ENCODE measurements around the gene SNAP47.

Gene SNAP47

DNA sequence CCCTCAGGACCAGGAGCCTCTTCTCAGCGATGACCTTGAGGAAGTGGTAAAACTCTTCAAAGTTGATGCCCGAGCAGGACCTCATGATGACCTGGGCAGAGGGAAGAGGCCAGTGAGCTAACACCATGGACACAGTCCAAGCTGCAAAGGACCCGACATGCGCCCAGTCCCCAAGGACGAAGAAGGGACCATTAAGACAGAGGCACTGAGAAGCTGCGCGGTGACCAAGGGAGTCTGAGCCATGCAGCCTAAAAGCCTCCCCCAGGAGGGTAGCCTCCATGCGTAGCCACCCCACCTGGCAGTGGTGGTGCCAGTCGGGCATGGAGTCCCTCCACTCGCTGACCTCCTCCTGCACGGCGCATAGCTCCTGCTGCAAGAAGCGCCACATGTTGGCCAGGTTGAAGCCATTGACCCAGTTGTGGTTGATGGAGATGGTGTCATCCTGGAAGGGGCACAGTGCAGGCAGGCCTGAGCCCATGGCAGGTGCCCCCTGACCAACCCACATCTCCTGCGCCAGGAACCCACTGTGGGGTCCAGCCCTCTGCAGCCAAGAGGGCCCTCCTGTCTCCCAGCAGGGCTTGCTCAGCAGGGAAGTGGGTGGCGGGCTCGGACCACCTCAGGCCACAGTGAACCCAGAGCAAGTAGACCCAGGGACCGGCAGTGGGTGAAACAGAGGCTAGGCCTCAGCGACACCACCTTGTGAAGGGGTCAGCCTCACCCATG lies 2.5 kb upstream of the SNAP47 start:
- no peak for DNase-seq (ENCODE audit: low read depth in 2 of 2)

DNA sequence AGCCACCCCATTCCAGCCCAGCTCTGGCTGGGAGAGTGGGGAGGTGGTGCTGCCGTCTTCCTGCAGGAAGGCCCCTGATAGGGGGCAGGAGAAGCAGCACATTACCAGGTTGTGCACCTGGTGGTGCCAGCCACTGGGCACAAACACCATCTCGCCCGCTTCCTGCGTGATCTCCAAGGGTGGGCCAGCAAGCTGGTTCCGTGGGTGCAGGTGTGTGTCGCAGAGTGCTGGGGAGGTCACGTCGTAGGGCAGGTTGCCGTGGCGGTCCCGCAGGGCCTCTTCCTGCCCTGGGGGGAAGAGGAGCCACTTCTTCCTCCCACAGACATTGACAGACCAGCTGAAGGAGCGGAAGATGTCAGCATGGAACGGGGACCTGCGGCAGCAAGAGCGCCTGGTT lies 1.9 kb upstream of the SNAP47 start:
- DNase-seq (ENCODE audit: low read depth in 2 of 2), result no peak

DNA sequence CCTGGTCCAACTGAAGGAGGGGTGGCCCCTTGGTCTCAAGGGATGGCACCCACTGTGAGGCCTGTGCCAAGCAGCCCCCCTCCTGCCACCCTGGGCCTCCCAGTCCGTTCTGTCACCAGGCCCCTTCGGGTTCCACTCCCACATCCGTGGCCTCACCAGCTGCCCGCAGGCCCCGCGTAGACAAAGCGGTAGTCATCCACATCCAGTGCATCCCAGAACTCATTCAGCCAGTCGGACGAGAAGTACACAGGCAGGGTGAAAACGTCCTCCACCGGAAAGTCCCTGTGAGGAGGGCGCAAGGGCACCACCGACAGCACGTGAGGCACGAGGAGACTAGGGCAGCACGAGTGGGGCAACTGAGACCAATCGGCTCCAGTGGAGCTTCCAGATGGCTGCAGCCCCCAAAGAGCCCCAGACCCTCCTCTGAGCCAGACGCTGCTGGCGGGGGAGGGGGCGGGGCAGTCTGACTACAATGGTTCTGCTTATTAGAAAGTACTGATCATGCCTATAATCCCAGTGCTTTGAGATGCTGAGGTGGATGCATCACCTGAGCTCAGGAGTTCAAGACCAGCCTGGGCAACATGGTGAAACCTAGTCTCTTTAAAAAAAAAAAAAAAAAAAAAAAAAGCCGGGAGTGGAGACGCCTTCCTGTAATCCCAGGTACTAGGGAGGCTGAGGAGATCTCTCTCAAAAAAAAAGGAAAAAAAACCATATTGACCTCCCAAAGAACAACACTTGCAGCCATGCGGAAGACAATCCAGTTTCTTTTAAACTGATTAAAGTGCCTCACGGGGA lies 1.3 kb upstream of the SNAP47 start:
- DNase-seq (ENCODE audit: low read depth in 2 of 2), result no peak

DNA sequence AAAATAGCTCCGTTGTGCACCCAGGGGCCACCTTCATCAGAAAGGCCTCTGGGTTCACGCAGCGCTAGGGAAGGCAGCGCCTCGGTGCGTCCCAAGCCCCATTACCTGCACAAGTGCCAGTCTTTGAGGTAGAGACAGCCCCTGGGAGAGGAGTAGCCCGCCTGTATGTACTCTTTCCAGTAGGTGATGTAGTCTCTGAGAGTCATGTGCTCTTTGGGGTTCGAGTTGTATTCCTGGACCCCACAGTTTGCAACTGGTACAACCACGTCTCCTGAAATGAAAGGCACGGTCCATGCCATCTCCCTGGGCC lies 734 bp upstream of the SNAP47 start:
- DNase-seq (ENCODE audit: low read depth in 2 of 2), result no peak

DNA sequence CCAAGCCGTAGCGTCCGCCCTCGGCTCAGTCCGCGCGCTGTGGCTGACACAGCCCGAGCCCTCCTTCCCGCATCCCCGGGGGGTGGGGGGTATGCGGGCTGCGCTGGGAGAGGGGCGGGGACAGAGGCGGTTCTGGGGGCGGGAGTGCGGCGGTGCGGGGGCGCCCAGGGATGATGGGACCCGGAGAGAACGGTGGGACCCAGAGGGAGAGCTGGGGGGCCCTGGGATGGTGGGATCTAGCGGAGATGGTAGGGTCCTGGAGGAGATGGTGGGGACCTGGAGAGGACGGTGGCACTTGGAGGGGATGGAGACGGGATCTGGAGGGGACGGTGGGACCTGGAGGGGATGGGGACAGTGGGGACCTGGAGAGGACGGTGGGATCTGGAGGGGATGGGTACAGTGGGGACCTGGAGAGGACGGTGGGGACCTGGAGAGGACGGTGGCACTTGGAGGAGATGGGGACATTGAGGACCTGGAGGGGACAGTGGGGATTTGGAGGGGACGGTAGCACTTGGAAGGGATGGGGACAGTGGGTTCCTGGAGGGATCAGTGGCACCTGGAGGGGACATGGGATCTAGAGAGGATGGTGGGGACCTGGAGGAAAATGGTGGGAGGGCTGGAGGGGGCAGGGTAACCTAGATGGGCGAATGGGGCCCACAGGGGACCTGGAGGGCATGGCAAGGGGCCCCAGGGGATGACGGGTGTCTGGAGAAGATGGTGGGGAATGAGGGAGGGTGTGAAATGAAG lies 477 bp downstream of the SNAP47 start:
- no peak for DNase-seq (ENCODE audit: low read depth in 2 of 2)

DNA sequence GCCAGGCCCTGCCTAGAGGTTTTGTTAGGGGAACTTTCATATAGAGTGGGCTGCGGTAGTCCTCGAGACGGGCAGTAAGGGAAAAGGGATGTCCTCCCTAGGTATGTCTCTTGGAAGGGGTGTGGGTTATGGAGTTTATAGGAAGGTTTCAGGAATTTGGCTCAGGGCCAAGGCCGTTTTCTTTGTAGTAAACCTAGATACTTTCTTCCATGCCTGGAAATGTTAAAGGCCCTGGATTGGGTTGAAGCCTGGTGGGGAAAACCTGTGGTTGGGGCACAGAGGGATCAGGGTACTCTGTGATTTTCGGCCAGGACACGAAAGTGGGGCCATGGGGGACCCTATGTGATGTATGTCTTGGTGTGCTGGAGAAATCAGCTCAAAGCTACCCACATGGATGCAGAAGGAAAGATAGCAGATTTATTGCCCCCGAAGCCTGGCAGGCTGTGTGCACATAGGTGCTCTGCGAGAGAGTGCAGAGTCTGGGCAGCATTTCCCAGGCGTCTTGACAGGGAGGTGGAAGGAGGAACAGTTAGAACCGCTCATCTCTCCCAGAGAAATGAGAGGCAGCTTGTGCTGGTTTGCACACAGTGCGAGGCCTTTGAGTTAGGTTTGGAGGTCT lies 1.7 kb downstream of the SNAP47 start:
- no peak for DNase-seq (ENCODE audit: low read depth in 2 of 2)

DNA sequence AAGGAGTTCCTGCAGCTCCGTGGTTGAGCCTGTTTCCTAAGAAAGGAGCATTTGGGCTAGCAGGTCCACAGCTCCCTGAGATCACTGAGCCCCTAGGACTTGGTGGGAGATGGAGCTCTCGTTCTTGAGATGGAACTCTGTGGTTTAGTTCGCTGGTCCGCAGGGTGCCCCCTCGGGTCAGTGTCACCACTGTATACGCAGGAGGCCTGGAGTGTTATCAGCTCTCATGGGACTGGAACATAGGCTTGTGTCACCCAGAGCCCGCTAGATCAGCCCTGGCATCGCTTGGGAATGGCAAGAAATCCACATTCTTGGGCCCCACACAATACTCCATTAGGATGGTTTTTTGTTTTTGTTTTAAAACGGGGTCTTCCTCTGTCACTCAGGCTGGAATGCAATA lies 3.6 kb downstream of the SNAP47 start:
- no peak for DNase-seq (ENCODE audit: low read depth in 2 of 2)

DNA sequence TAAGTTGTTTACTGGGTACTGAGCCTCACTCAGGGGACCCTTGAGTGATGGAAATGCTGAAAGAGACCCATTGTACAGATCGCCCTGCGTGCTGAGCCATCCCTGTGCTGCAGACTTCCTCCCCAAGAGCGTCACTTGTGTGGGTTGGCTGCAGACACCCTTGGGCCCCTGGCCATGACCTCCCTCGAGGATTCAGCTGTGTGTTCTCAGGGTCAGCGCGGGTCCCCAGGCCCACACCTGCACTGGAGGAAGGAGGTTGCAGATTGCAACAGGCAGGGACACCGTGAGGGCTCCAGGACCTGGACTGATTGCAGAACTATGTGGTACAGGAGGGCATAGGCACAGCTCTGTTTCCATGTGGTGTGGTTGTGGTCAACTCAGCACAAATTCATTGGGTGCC lies 4.4 kb downstream of the SNAP47 start:
- DNase-seq (ENCODE audit: low read depth in 2 of 2), result no peak

DNA sequence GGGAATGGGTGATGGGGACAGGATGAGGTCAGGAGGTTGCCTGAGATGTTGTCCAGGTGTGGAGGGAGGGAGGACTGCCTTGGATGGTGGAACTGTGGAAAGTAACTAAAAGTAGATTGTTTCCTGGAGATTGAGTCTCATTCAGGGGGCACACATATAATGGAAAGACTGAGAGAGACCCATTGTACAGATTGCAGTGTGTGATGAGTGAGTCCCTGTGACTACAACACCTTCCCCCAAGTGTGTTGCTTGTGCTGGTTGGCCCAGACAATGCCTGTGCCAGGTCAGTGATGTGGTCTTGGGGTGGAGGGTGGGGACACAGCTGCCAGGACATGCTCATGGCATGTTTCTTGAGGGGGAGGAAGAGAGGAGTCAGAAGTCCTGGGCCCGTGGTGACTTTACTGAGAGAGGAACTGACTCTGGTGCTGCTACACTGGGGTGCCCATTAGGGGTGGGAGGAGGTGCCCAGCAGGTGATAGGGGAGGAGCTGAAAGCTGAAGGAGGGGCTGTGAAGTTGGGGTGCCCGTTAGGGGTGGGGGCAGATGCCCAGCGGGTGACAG lies 5.2 kb downstream of the SNAP47 start:
- no peak for DNase-seq (ENCODE audit: low read depth in 2 of 2)

DNA sequence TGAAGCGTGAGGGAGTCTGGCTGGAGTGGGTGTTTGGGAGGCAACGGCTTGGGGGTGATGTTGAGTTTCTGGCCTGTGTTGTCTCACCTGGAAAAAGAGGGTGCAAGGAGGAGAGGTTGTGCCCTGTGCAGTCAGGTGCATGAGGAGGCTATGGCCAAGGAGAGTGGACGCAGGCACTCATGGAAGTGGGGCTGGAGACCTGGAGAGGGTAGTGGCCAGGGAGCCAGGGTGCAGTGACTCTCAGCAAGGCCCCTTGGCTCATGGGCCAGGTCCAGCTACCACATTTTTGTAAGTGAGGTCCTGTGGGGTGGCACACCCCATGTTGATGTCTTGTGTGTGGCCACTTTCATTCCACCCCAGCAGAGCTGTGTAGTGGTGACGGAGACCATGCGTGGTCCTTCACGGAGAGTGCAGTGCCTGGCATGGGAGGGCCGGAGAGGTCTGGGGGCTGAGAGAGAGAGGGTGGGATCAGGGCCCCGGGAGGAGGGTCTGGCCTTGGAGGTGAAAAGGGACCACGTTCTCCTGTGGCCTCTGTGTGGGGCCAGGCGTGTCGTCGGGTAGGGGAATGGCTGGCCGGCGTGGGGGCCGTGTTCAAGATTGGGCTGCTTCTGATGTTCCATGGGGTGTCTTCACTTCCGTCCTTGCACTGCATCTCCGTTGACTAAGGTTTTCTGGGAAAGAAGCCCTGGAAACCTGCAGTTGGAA lies 6.1 kb downstream of the SNAP47 start:
- no peak for DNase-seq (ENCODE audit: low read depth in 2 of 2)

DNA sequence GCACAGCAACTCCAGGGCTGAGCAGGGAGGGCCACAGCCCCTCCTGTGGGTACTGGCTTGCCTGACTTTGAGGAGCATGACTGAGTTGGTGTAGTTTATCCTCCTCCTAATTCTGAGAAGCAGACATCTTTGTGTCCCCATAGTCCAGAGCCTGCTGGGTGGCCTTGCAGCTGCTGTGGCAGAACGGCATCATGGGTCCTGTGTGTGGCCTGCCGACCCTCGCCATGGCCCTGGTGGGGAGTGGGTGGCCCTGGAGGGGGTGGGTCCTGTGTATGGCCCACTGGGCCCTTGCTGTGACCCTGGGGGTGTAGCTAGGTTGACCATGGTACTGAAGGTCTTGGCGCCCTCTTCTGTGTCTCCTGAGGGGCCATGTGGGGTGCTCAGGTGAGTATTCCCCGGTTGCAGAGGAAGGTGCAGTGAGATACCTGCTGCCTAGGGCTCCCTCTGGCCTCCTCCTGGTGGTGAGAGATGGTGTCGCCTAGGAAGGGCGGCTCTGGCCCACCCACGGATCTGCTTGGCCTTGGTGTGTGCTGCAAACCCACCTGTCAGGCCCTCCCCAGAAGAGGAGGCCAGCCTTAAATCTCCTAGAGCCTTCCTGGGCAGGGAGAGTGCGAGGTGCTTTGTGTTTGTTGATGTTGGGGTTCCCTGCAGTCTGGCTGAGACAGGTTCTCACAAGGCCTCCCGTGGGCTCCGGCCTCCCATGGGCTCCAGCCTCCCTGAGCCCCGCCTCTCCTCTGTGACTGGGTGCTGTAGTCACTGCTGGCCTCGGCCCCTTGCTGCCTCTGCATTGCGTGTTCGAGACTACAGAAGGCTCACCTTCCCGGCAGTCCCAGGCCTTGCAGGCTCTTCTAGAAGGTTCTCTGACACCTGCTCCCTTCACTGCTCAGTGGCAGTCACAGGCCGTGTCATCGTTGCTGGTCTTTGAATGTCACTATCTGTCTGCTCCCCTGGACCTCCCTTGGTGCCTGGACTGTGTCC lies 7.8 kb downstream of the SNAP47 start:
- no peak for DNase-seq (ENCODE audit: low read depth in 2 of 2)

DNA sequence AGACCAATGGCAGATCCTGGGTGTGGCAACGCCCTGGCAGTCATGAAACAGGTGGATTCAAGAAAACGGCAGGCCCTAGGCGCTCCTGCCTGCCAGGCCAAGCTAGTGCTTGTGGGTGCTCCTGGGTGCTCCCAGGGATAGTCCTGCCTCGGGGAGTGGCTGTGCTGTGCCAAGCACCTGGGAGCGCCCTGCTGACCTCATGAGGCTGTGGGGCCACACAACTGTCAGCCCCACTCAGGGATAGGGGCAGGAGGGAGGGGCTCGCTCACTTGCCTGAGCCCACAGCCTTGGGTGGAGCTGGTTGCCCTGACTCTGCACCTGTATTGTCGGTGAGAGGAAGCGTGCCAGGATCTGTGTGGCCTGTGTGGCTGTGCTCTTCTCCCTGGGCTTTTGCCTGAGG lies 9.4 kb downstream of the SNAP47 start:
- no peak for DNase-seq (ENCODE audit: low read depth in 2 of 2)

DNA sequence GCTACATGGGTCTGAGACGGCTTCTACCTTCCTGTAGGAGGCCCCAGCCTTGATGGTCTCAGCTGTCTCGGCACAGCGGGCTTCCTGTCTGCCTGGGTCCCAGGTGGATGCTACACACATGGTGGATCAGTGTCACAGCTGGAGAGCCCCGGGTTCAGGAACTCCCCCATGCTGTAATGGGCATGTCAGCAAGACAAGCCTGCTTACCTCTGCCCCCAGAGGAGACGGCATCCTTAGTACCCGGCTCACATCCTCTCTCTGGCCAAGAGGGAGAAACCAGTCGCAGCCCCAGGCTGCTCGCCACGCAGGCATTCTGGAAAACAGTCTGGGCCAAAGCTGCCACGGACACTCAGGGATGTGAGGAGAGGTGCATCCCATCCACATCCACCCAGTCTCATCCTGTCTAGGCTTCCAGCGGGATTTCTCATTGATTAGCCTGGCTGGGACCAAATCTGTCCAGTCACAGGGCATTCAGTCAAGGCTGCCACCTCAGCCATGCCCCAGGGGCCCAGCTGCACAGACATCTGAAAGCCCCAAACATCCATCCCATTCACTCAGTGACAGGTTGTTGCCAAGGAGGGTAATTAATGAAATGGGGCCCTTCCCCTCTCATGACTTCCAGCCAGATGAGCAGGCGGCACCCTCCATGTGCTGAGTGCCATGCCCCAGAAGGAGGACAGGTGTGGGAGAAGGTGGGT lies 10.5 kb downstream of the SNAP47 start:
- DNase-seq (ENCODE audit: low read depth in 2 of 2), result no peak

DNA sequence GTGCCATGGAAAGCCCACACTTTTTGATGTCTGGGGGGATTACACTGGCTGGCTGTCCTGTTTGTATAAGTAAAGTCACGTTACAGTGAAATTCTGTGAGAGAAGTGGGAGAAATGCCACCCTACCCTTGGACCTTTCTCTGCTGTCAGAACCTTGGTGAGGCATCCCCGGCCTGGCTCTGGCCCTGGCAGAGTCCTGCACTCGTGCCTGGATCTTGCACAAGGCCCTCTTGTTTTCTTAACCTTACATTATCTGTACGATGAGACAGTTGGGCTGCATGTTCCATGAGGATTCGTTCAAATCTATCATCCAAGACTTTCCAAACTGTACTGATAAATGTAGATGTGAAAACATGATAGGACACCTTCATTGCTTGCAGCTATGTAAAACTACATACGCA lies 11.4 kb downstream of the SNAP47 start:
- DNase-seq (ENCODE audit: low read depth in 2 of 2), result no peak

DNA sequence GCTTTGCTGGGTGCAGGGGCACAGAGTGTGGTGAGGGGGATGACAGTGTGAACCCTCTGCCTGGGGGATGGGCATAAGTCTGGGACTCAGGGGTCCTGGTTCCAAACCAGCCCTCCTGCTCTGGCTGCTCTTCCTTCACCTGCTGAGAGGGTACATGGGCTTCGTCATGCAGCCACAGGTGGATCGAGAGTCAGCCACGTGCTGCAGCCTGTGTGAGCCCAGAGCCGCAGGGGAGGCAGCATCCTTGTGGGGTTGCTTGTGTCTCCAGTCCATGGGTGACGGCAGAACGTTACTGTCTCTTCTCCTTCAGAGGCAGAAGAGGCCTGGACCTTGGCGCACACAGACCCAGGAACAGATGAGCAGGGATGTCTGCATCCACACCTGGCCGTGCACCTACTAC lies 12.1 kb downstream of the SNAP47 start:
- no peak for DNase-seq (ENCODE audit: low read depth in 2 of 2)

DNA sequence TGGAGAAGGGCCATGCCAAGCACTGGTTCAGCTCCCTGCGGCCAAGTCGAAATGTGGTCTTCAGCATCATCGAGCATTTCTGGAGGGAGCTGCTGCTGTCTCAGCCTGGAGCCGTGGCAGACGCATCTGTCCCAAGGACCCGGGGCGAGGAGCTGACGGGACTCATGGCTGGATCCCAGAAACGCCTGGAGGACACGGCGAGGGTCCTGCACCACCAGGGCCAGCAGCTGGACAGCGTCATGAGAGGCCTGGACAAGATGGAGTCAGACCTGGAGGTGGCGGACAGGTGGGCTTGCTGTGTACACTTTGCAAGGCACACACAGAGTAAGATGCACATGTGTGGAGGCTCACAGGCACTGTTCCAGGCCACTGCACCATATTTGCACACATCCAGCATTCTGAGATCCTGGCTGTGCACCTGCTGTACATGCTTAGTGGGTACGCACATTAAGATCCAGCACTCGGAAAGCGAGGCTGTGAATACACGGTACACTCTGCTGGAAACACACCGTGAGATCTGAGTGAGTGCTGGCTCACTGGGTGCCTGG lies 12.8 kb downstream of the SNAP47 start:
- DNase-seq (ENCODE audit: low read depth in 2 of 2), result no peak

DNA sequence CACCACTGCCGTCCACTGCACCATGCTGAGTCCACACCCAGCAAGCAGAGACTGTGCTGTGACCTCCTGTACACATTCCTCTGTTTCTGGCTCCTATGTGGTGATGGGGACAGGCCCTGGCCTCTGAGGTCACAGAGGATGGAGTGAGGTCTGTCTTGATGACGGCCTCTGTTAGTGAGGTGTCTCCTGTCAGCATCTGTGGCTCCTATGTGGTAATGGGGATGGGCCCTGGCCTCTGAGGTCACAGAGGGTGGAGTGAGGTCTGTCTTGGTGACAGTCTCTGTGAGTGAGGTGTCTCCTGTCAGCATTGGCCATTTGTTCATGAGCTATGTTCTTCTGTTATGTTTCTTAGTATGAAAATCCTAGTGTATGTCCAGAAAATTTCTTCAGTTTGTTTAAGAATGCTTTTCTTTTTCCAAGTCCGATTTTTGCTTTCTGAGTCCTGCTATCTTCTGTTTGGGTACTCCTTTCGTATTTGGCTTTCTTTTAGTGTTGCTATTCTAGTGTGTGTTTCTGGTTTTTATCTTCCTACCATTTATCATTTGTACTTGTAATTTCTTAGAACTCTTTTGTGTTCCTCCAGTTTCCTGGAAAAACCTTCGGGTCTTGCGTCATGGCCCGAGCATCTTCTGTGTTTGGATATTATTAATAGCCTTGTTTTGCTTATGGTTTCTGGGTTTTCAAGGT lies 13.4 kb downstream of the SNAP47 start:
- DNase-seq (ENCODE audit: low read depth in 2 of 2), result no peak

DNA sequence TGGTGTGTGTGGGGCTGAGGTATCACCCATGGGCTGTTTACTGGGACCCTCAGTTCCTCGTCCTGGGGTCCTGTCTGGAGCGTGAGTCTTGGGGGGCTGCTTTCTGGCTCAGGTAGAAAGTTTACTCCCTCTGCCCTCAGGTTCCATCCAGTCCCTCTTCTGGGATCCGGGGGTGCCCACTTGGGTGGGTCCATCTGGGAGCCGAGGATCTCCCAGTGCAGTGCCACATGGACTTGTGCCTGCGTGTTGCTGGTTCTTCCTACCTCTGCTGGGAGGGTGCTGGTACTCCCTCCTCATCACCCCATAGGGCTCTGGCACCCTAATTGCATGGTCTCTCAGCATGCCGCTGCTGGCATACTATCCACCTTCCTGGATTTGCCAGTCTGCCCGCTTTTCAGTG lies 14.0 kb downstream of the SNAP47 start:
- DNase-seq (ENCODE audit: low read depth in 2 of 2), result no peak
